Activated T-helper 17 cell treated with anti-CD3 and anti-CD28 coated beads, Interleukin-2, amount 50 U/mL, for 72 hours (primary cell): ENCODE measurements around the gene CMTM3. TPM values are rescaled to one million over a fixed set of nuclear protein-coding genes. Genes with fewer than 3 reads are reported as not detected.
"Not testable (repeated sequence)": the region's sequence is repeated elsewhere in the genome, so short reads cannot be mapped to it uniquely, and the experiment has no call there.

Experiments
- ATAC-seq: fragments of 150-1000 bp; cut with Tn5 transposase; replicated peaks from 2 replicates; pipeline ENCODE4 v1.10.0; 2021; ENCODE audit warnings: mild to moderate bottlenecking, moderate library complexity
- H3K27ac Mint-ChIP-seq: one replicate; pipeline ENCODE4 v1.8.0; 2022; ENCODE audit warnings: mixed read lengths
- H3K27me3 Mint-ChIP-seq: one replicate; pipeline ENCODE4 v1.8.0; 2022; ENCODE audit warnings: mixed read lengths
- H3K36me3 Mint-ChIP-seq: one replicate; pipeline ENCODE4 v1.8.0; 2022; ENCODE audit warnings: low read depth, mild to moderate bottlenecking, mixed read lengths
- H3K4me1 Mint-ChIP-seq: one replicate; pipeline ENCODE4 v1.8.0; 2022; ENCODE audit warnings: mixed read lengths
- H3K4me3 Mint-ChIP-seq: one replicate; pipeline ENCODE4 v1.8.0; 2022; ENCODE audit warnings: mild to moderate bottlenecking, mixed read lengths
- H3K9me3 Mint-ChIP-seq: one replicate; pipeline ENCODE4 v1.8.0; 2022; ENCODE audit warnings: mixed read lengths
- total RNA-seq, 2 donors: library from RNA; stranded (reverse); gene quantifications; one replicate each; pipeline ENCODE4 v1.2.3, GENCODE V29; 2022

The CMTM3 gene
- total RNA-seq, 2 donors from 2014 or later, result 46.7 to 64.1 TPM

DNA sequence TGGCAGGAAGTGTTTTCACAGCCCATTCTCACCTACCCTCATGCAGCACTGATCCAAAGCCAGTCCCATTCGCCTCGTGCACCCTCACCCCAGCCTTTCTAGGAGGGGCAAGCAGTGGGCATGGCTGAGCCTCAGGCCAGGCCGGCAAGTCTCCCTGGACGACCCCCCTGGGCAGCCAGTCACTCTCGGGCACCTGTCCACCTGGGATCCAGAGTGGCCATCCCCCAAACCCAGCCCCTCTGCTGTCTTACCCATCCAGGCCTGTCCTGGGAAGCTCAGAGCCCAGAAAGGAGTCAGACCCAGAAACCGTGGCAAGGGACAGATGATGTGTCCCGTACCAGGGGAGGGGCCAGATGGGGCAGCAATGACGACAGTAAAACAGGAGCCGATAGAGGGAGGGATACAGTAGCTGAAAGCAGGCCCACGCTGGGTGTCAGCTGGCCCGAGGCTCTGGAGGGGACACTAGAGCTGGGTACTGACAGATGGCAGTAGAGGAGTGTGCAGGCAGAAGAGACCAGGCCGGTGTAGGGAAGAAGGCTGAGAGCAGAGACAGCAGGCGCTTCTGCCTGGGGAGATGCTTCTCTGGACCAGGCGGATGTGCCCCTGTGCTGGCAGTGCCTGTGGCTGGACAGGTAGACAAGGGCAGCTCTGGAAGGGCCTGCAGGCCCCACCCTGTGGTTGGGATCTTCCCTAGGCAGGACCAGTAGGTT is 5.8 kb downstream of the CMTM3 start:
- H3K27ac Mint-ChIP-seq, result peak overlapping the region; percentile 22
- H3K4me1 Mint-ChIP-seq, result peaks cover 12% of the 10 kb centered on the region
- no peak overlapping the region for H3K4me3 Mint-ChIP-seq
- ATAC-seq, result no peak
- no peaks in the 10 kb centered on the region for H3K27me3 Mint-ChIP-seq
- peaks cover 57% of the 10 kb centered on the region for H3K36me3 Mint-ChIP-seq
- H3K9me3 Mint-ChIP-seq, result no peaks in the 10 kb centered on the region

- ATAC-seq, H3K4me1 Mint-ChIP-seq, H3K4me3 Mint-ChIP-seq, H3K27ac Mint-ChIP-seq, H3K27me3 Mint-ChIP-seq, H3K9me3 Mint-ChIP-seq: not testable (repeated sequence)
- peaks cover 57% of the 10 kb centered on the region for H3K36me3 Mint-ChIP-seq
Observed at GRCh38 chr16:66611911-66612310, 7.4 kb downstream of the CMTM3 start.

DNA sequence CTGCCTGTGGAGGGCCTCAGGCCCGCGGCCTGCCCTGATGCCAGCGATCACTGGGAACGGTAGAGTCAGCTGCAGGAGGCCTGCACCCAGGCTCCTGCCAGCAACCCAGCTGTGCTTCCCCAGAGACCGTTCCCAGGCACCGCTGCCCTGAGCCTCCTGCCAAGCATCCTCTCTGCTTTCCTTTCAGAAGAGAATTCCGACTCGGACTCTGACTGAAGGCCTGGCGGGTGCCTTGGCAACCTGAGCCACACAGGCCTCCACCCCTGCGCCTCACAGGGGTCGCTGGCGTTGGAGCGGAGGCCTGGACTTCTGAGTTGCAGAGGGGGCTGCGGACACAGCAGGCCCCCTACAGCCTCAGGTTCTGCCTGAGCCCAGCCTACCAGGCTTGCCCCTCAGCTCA is 7.9 kb downstream of the CMTM3 start:
- Mint-ChIP-seq H3K4me3 (no peak overlapping the region), H3K36me3 (peaks cover 57% of the 10 kb centered on the region), H3K27ac (no peak overlapping the region), H3K27me3 (no peaks in the 10 kb centered on the region), H3K9me3 (no peaks in the 10 kb centered on the region), H3K4me1 (peaks cover 4% of the 10 kb centered on the region)
- ATAC-seq, result no peak

- H3K27ac Mint-ChIP-seq, result no peak overlapping the region
- no peak for ATAC-seq
- H3K27me3 Mint-ChIP-seq, result no peaks in the 10 kb centered on the region
Observed at GRCh38 chr16:66614161-66614802, 9.8 kb downstream of the CMTM3 start.

DNA sequence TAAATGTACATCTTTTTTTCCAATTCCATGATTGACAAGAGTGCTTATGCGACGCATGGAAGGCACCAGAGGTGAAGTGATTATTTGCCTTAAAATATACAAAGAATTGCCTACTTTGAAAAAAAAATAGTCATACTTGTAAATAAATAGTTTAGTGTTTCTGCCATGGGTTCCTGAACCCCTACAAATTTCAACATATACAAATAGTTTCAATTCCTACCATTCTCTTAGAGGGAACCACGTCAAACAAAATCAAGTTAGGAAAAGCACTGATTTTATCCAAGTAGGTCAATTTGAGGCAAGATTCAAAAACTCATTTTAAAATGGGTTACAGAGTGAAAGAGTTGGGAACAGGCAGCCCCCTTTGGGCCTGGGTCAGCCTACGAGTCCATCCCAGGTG is 11.7 kb downstream of the CMTM3 start:
- H3K27me3 Mint-ChIP-seq, result no peaks in the 10 kb centered on the region
- H3K4me1 Mint-ChIP-seq, result no peaks in the 10 kb centered on the region
- H3K9me3 Mint-ChIP-seq, result no peaks in the 10 kb centered on the region
- no peak for ATAC-seq
- no peak overlapping the region for H3K27ac Mint-ChIP-seq
- H3K36me3 Mint-ChIP-seq, result peaks cover 29% of the 10 kb centered on the region
- H3K4me3 Mint-ChIP-seq, result no peak overlapping the region

More at GRCh38 chr16:66614161-66614802, 9.8 kb downstream of the CMTM3 start:
- no peaks in the 10 kb centered on the region for H3K9me3 Mint-ChIP-seq
- H3K36me3 Mint-ChIP-seq, result peaks cover 48% of the 10 kb centered on the region
- no peaks in the 10 kb centered on the region for H3K4me1 Mint-ChIP-seq
- H3K4me3 Mint-ChIP-seq, result no peak overlapping the region

DNA sequence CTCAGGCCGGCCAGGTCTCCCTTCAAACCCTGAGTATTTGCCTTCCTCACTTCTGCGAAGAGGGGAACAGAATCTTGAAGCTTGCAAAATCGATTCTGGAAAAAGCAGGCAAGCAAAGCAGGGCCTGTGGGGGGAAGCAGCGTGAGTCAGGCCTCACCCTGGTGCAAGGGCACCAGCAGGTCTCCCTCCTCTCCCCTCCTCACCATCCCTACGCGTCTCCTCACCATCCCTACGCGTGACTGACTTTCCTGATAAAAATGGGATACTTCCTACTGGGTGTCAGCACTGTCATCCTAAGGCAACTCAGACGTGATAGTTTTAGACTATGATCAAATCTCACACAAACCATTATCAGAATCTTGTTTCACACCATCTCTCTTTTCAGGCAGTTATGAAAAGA is 12.1 kb downstream of the CMTM3 start:
- peaks cover 25% of the 10 kb centered on the region for H3K36me3 Mint-ChIP-seq
- no peaks in the 10 kb centered on the region for H3K4me1 Mint-ChIP-seq
- H3K27ac Mint-ChIP-seq, result peak overlapping the region; percentile 61
- no peak overlapping the region for H3K4me3 Mint-ChIP-seq
- no peaks in the 10 kb centered on the region for H3K9me3 Mint-ChIP-seq
- no peaks in the 10 kb centered on the region for H3K27me3 Mint-ChIP-seq
- ATAC-seq, result no peak

DNA sequence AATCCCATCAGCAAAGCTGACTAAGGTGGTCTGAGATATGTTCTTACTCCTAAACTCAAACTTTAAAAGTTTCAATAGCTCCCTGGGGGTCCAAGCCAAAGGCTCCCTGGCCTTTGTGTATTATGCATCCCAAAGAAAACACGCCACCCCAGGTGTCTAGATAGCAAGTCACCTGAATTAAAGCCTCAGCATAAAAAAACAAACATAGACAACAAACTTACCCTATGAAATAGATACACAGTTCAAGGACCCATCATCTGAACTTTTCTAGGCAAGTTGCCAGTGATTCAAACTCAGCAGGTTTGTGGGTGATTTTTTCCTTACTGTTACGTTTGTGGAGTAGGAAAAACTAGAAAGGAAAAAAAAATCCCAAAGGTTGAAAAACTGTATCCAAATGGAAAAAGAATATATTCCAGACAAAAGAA is 12.5 kb downstream of the CMTM3 start:
- Mint-ChIP-seq H3K9me3 (no peaks in the 10 kb centered on the region), H3K4me3 (no peak overlapping the region), H3K4me1 (no peaks in the 10 kb centered on the region), H3K27ac (peak overlapping the region; percentile 61), H3K36me3 (peaks cover 21% of the 10 kb centered on the region), H3K27me3 (no peaks in the 10 kb centered on the region)
- ATAC-seq, result no peak

DNA sequence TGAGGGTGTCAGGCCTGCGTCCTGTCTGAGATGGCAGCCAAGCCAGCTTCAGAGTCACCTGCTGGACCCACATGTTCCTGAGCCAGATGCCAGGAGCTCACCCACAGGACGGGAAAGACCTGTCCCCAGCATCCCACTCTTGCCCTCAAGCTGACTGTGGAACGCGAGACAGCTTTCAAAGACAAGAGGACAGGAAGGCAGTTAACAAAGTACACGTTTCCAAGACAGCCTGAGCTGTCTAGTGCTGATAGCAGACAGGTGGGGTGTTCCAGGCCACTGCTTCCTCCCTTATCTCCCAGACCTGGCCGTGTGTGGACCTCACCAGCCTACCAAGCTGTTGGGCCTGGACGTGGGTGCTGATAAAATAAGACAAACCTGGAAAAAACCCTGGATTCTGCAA is 13.2 kb downstream of the CMTM3 start:
- H3K9me3 Mint-ChIP-seq, result no peaks in the 10 kb centered on the region
- ATAC-seq, result no peak
- H3K4me1 Mint-ChIP-seq, result no peaks in the 10 kb centered on the region
- H3K27ac Mint-ChIP-seq, result peak overlapping the region; percentile 61
- no peaks in the 10 kb centered on the region for H3K27me3 Mint-ChIP-seq
- H3K4me3 Mint-ChIP-seq, result no peak overlapping the region
- H3K36me3 Mint-ChIP-seq, result peaks cover 14% of the 10 kb centered on the region

- Mint-ChIP-seq H3K4me1 (no peaks in the 10 kb centered on the region), H3K36me3 (peaks cover 5% of the 10 kb centered on the region), H3K27me3 (no peaks in the 10 kb centered on the region), H3K9me3 (no peaks in the 10 kb centered on the region), H3K4me3 (no peak overlapping the region), H3K27ac (no peak overlapping the region)
- peak; percentile 62 for ATAC-seq
Observed at GRCh38 chr16:66618588-66619375, 14.3 kb downstream of the CMTM3 start.

GRCh38 chr16:66619534-66620428 is 15.3 kb downstream of the CMTM3 start:
- no peaks in the 10 kb centered on the region for H3K4me1 Mint-ChIP-seq
- H3K27ac Mint-ChIP-seq, result no peak overlapping the region
- ATAC-seq, result no peak
- H3K4me3 Mint-ChIP-seq, result no peak overlapping the region
- no peaks in the 10 kb centered on the region for H3K27me3 Mint-ChIP-seq
- peaks cover 3% of the 10 kb centered on the region for H3K36me3 Mint-ChIP-seq
- no peaks in the 10 kb centered on the region for H3K9me3 Mint-ChIP-seq

DNA sequence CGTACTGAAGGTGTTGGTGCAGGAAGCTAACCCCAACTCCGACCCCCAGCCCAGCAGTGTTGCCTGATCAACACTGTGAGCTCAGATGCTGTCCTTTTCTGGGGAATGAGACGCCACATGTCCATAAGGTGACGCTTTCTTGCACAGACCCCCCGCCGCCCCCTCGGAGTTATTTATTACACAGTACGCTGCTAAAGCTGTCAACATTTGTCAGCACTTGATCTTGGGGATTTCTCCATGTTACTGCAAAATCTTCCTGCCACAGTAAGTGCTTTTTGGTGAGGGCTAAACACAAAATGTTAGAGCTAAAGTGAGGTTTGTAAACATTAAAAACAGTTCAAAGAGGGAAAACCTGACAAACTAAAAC is 15.9 kb downstream of the CMTM3 start:
- Mint-ChIP-seq H3K4me1 (no peaks in the 10 kb centered on the region), H3K27ac (no peak overlapping the region), H3K36me3 (no peaks in the 10 kb centered on the region), H3K4me3 (no peak overlapping the region), H3K9me3 (no peaks in the 10 kb centered on the region), H3K27me3 (no peaks in the 10 kb centered on the region)
- no peak for ATAC-seq

DNA sequence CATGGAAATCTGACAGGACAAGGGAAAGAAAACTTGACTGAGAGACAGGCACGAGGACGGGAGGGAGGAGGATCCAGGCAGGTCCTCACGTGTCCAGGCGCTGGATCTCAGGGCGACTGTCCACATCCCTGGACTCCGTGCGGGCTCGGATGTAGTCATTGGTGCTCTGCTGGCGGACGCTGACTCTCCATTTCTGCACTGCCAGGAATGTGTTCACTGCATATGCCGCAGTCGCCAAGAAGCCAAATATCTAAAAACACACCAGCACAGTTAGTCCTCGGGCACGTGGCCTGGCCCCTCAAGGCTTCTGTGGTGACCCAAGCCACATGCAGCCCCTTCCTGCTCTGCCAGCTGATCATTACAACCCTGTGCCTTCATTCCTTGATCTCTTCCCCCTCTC is 17.5 kb downstream of the CMTM3 start:
- Mint-ChIP-seq H3K9me3 (no peaks in the 10 kb centered on the region), H3K27me3 (no peaks in the 10 kb centered on the region), H3K4me1 (no peaks in the 10 kb centered on the region), H3K4me3 (no peak overlapping the region), H3K36me3 (no peaks in the 10 kb centered on the region), H3K27ac (no peak overlapping the region)
- ATAC-seq, result no peak

DNA sequence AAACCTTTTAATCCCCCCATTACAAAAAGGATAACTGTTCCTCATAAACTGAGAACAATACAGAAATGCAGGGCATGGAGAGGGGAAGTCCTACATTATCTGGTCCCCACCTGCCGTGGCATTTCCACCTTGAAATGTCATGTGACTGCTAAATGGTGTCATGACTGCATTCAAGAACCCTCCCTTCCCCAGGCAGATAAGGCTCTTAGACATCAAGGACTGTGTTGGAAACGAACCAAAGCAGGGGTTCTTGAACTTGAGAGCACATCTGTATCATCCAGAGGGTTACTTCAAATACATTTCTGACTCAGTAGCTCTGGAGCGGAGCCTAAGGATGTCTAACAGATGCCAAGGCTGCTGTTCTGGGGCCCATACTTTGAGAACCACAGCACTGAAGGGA is 18.4 kb downstream of the CMTM3 start:
- H3K4me3 Mint-ChIP-seq, result no peak overlapping the region
- H3K9me3 Mint-ChIP-seq, result no peaks in the 10 kb centered on the region
- H3K27me3 Mint-ChIP-seq, result no peaks in the 10 kb centered on the region
- no peak overlapping the region for H3K27ac Mint-ChIP-seq
- no peak for ATAC-seq
- no peaks in the 10 kb centered on the region for H3K36me3 Mint-ChIP-seq
- no peaks in the 10 kb centered on the region for H3K4me1 Mint-ChIP-seq

- H3K36me3 Mint-ChIP-seq, result no peaks in the 10 kb centered on the region
- no peaks in the 10 kb centered on the region for H3K9me3 Mint-ChIP-seq
- no peak for ATAC-seq
- no peak overlapping the region for H3K4me3 Mint-ChIP-seq
- no peaks in the 10 kb centered on the region for H3K27me3 Mint-ChIP-seq
- H3K4me1 Mint-ChIP-seq, result no peaks in the 10 kb centered on the region
- no peak overlapping the region for H3K27ac Mint-ChIP-seq
Observed at GRCh38 chr16:66623755-66624154, 19.3 kb downstream of the CMTM3 start.
